Measurements from ENCODE around the gene TMEM144.

The TMEM144 gene

GRCh38 chr4:158209825-158210807, at the start of gene TMEM144:
TMEM144 (plus strand) TSS chr4:158210486; CDS start chr4:158212668, 2,182 bp downstream.
- no peak for DNase-seq (ENCODE audit: low read depth)

GRCh38 chr4:158161551-158162354, 48.5 kb upstream of the TMEM144 start:
- DNase-seq (ENCODE audit: low read depth) = no peak

GRCh38 chr4:158162631-158163030, 47.7 kb upstream of the TMEM144 start:
- no peak for DNase-seq (ENCODE audit: low read depth)

GRCh38 chr4:158163941-158164767, 46.1 kb upstream of the TMEM144 start:
- no peak for DNase-seq (ENCODE audit: low read depth)

- no peak for DNase-seq (ENCODE audit: low read depth)
These were observed 45.5 kb upstream of the TMEM144 start for GRCh38 chr4:158164768-158165213.

- DNase-seq (ENCODE audit: low read depth) = no peak
These were observed 43.6 kb upstream of the TMEM144 start for GRCh38 chr4:158166701-158167100.

GRCh38 chr4:158168606-158169005, 41.7 kb upstream of the TMEM144 start:
- DNase-seq (ENCODE audit: low read depth) = no peak

GRCh38 chr4:158169506-158169905, 40.8 kb upstream of the TMEM144 start:
- no peak for DNase-seq (ENCODE audit: low read depth)

GRCh38 chr4:158169931-158170690, 40.2 kb upstream of the TMEM144 start:
- DNase-seq (ENCODE audit: low read depth) = no peak

GRCh38 chr4:158170691-158171561, 39.4 kb upstream of the TMEM144 start:
- DNase-seq (ENCODE audit: low read depth) = no peak

GRCh38 chr4:158172261-158173258, 37.7 kb upstream of the TMEM144 start, which contains the start of gene GASK1B:
GASK1B (minus strand) TSS chr4:158173025; CDS start chr4:158171375, 1,650 bp downstream.
- no peak for DNase-seq (ENCODE audit: low read depth)

- DNase-seq (ENCODE audit: low read depth) = no peak
These were observed 34.2 kb upstream of the TMEM144 start for GRCh38 chr4:158176108-158176507.

- no peak for DNase-seq (ENCODE audit: low read depth)
These were observed 33.5 kb upstream of the TMEM144 start for GRCh38 chr4:158176776-158177175.

GRCh38 chr4:158179465-158179864, 30.8 kb upstream of the TMEM144 start:
- no peak for DNase-seq (ENCODE audit: low read depth)

GRCh38 chr4:158181906-158182305, 28.4 kb upstream of the TMEM144 start:
- no peak for DNase-seq (ENCODE audit: low read depth)

GRCh38 chr4:158182736-158183135, 27.6 kb upstream of the TMEM144 start:
- no peak for DNase-seq (ENCODE audit: low read depth)

- no peak for DNase-seq (ENCODE audit: low read depth)
These were observed 23.5 kb upstream of the TMEM144 start for GRCh38 chr4:158186815-158187214.

- no peak for DNase-seq (ENCODE audit: low read depth)
These were observed 20.9 kb upstream of the TMEM144 start for GRCh38 chr4:158189422-158189821.

GRCh38 chr4:158190718-158191117, 19.6 kb upstream of the TMEM144 start:
- no peak for DNase-seq (ENCODE audit: low read depth)
